Hindlimb muscle (tissue), 1 donor: ENCODE data around the gene SLC5A9. TPM values are rescaled to one million over a fixed set of nuclear protein-coding genes. Genes with fewer than 3 reads are reported as not detected.
"Not testable (repeated sequence)": the region's sequence is repeated elsewhere in the genome, so short reads cannot be mapped to it uniquely, and the experiment has no call there.

Source experiments
- DNase-seq: peaks from one replicate; pipeline ENCODE4 v3.0.0-alpha.2; 2013
- polyA plus RNA-seq: library from polyadenylated mRNA; unstranded; fragments of 120-200 nt; gene quantifications from one replicate; pipeline ENCODE4 v1.2.1, GENCODE V29; 2013; ENCODE audit not compliant: insufficient read length

The SLC5A9 gene
- 1.4 TPM for polyA plus RNA-seq

- DNase-seq: no peak
These were observed at the start of gene SLC5A9 for GRCh38 chr1:48222501-48223242. Gene SLC5A9, plus strand, starts transcription at chr1:48222716. Its CDS starts 21 bp downstream, at chr1:48222737.

DNA sequence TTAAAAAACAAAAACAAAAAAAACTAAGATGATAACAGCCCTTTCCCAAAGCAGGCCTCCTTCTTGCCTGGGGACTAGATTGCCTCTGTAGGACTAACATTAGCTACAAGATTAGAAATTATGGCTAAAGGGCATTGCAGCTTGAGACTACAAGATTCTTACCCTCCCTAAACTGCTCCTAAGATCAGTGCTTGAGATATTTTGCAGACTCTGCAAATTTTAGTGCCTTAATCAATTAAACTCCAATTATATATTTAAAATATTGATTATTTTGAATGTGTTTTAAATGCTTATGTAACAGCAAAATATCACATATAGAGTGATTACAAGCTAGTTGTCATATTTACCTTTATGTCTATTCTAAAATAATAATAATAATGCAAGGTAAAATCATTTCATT, 47.4 kb upstream of the SLC5A9 start:
- no peak for DNase-seq

GRCh38 chr1:48177257-48177656, 45.3 kb upstream of the SLC5A9 start:
- no peak for DNase-seq

- no peak for DNase-seq
These were observed 40.7 kb upstream of the SLC5A9 start for GRCh38 chr1:48181669-48182367.

DNA sequence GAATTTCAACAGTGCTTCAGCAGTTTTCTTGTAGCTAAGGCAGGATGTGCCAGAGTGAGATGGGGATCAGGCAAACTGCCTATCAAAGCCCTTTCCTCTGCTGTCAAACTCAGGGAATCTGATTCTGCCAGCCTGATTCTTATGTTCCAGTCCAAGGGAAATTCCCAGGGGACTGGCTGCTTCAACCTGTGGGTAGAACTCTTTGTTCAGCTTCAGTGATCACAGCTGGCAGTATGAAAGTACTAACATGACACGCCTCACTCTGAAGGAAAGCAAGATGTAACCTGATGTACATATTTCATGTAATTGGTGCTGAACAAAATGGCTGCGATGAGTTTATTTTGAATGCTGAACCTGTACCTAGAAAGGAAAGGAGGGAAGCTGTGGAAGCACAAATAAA, 40.1 kb upstream of the SLC5A9 start:
- no peak for DNase-seq

- DNase-seq: no peak
These were observed 36.1 kb upstream of the SLC5A9 start for GRCh38 chr1:48186306-48186839.

- no peak for DNase-seq
These were observed 34.5 kb upstream of the SLC5A9 start for GRCh38 chr1:48187969-48188563.

DNA sequence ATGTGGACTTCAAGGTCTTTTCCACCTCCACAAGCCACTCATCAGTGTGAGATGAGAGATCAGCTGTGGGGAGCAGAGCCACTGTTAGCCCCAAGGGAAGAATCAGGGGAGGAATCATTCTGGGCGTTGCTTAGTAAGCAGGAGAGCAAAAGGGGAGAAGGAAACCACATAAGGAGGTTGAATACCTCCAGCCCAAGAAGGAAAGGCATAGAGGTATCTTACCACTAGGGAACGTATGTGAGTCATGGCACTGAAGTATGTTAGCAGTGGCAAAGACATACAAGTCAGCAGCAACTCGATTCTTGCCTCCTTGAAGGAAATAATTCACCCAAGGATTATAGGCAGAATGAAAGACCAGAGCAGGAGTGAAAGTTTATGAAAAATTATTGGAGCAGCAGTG, 31.6 kb upstream of the SLC5A9 start:
- DNase-seq: no peak

- DNase-seq: no peak
These were observed 27.7 kb upstream of the SLC5A9 start for GRCh38 chr1:48194801-48195200.

GRCh38 chr1:48196237-48196636, 26.3 kb upstream of the SLC5A9 start:
- DNase-seq: no peak

DNA sequence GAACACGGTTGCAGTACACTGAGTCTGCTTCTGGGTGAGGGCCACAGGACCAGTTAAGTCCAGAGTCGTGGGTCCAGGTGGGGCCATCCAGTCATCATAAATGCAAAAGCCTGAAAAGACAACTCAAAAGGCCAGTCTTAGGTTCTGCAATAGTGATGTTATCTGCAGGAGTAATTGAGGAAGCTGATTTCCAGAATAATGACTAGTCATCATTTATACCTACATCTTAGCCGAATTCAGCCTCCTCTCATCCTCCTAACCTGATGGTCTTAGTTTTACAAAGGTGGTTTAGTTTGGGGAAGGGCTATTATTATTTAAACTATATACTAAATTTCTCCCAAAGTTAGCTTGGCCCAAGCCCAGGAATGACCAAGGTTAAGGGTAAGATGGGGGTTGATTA, 23.5 kb upstream of the SLC5A9 start:
- DNase-seq: no peak

DNA sequence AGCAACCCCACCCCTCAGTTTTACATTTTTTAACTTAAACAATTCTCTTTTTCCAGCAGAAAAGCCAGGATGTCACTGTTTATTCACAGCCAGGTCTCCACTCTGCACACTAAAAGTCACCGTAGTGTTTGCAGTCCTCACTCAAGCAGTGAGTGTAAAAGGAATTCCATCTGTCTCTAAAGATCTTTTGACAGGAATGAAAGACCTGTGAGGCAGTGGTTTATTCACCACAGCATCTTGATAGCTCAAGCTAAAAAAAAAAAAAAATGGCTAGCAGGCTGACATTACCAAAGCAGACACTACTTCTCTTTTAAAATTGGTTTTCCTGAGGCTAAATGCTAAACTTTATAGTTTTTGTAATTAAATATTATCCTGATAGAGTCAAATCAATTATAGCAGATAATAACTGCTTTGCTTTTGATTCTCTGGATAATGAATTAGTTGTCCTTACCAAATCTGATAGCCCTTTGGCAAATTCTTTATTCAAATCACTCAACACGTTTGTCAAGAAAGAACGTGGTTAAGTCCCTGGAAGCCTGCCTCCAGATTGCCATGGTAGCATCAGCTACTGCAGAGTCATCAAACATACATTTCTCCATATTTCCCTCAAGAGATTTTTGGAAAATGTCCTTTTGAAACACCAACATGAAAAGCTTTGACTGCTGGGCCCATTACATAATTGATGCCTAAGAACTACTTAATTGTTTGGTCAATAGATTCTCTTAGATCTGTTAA, 22.2 kb upstream of the SLC5A9 start:
- no peak for DNase-seq

DNA sequence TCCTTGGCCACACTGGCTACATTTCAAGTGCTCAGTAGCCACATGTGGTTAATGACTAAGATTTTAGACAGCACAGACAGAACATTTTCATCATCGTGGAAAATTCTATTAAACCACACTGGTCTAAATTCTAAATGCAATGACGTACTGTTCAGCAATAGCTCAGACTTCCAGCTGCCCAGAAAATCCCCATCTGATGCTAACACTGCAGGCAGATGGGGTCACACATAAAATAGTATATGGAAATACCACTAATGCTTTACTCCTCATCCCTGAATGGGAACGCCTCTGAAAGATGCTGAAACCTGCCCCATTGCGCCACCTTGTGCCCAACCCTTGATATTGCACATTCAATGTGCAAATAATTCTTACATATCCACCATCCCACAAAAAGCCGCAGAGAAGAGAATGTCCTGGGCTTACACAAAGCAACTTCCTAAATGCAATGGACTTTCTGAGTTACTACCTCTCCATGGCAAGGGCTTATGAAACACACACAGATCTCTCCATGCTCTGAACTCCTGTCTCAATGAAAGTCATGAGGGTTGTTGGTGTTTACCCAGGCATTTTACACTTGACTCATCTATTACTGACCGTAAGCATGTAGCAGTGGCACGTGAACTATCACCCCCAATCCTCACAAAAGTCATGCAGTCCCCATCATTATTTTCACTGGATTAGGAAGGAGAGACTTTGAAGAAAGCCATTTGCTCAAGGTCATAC, 20.3 kb upstream of the SLC5A9 start:
- peak; percentile 60 for DNase-seq

GRCh38 chr1:48203287-48203900, 19.1 kb upstream of the SLC5A9 start:
- DNase-seq: no peak

DNA sequence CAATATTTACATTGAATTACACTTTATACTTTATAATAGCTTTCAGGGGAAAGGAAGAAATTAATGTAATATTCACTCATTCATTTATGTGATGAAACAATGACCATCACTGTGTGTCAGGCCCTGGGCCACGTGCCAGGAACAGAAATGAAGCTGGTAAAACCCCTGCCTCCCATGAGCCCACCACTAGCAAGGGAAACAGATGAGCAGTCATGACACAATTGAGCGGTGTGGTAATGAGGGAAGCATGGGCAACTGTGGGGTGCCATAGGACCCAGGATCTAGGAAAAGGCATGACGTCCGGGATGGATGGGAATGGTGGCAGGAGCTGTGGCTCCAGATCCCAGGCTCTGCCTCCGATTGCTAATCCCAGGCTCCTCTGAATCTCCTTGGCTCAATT, 17.0 kb upstream of the SLC5A9 start:
- DNase-seq: no peak

DNA sequence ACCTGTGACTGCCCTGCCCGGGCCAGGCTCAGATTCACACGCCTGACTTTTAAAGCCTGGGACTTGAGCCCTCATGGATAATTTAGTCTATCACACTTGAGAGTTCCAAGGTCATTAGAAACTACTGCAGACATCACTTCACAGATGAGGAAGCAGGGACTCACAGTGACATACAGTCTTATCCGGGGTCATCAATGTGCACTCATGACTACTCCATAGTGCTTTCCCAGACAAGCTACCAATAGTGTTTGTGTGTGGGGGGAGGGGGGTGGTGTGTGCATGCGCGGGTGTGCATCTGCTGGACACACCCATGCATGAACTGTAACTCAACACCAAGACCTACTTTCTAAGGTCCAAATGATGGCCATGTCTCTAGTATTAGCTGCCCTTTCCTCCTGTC, 16.1 kb upstream of the SLC5A9 start:
- DNase-seq: no peak

GRCh38 chr1:48207131-48207530, 15.4 kb upstream of the SLC5A9 start:
- no peak for DNase-seq

DNA sequence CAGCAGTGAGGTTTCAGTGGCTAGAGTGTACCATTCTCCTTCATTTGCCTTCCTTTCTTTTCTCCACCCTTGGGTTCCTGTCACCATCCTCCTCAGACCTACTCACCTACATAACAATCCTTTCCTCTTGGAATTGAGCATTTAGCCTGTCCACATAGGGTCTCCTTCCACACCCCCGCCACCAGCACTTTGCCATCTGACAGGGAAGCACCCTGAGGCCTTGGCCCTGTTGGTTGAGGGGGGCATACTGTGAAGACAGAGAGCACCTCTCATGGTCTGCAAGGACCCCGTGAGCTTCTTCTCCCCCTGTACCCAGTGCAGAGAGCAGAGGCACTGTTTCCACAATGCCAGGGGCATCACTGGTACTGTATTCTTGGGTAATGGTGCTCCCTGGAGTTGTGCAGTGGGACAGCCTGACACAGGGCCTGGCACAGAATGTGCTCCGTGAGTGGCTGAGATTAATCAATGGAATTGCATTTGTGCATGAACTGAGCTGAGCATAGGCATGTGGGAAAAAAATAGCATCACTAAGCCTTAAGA, 14.9 kb upstream of the SLC5A9 start:
- DNase-seq: no peak

DNA sequence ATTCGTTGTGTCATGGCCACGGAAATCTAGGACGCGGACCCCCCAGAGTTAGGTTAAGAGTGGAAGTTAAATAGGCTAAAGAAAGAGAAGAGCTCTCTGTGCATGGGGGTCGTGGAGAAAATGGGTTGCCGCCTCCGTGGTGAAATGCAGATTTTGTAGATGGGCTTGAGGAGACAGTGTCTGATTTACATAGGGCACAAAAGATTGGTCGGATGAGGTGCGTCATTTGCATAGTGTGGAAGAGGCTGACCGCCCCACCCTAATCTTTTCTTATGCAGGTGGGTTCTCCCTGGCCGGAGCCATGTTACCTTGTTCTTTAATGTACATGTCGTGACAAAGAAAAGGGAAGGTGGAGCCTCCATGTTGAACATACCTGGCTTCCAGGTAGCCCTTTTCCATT, 14.3 kb upstream of the SLC5A9 start:
- no peak for DNase-seq

- no peak for DNase-seq
These were observed 13.9 kb upstream of the SLC5A9 start for GRCh38 chr1:48208652-48209051.

DNA sequence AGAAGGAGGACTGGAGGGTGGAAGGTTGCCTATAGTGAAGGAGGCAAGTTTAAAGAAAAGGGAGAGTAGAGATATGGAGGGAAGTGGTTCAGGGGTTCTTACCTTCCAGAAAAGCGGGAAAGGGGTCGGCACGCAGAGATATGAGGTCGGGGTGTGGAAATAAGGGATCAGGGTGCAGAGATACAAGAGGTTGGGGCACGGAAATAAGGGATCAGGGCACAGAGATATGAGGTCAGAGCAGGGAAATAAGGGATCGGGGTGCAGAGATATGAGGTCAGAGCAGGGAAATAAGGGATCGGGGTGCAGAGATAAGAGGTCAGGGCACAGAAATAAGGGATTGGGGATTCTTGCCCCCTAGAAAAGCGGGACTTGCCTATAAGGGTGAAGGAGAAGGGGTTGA, 9.1 kb upstream of the SLC5A9 start:
- not testable (repeated sequence) for DNase-seq
